Glutamatergic neuron (in vitro differentiated cells): ENCODE results near the gene LYZL1. TPM values are rescaled to one million over a fixed set of nuclear protein-coding genes. Genes with fewer than 3 reads are reported as not detected.
"Not testable (repeated sequence)": the region's sequence is repeated elsewhere in the genome, so short reads cannot be mapped to it uniquely, and the experiment has no call there.

Experiments
- DNase-seq: peaks from one replicate; pipeline ENCODE4 v3.0.0; 2022
- H3K27ac Mint-ChIP-seq: one replicate; pipeline ENCODE4 v1.8.0; 2020; ENCODE audit warnings: mild to moderate bottlenecking, mixed read lengths, inconsistent platforms; ENCODE audit not compliant: unreplicated experiment
- H3K27me3 Mint-ChIP-seq: one replicate; pipeline ENCODE4 v1.8.0; 2020; ENCODE audit warnings: mild to moderate bottlenecking, moderate library complexity, mixed read lengths, inconsistent platforms; ENCODE audit not compliant: unreplicated experiment
- H3K36me3 Mint-ChIP-seq: one replicate; pipeline ENCODE4 v1.8.0; 2020; ENCODE audit warnings: mild to moderate bottlenecking, mixed read lengths, inconsistent platforms; ENCODE audit not compliant: unreplicated experiment
- H3K4me1 Mint-ChIP-seq: one replicate; pipeline ENCODE4 v1.8.0; 2020; ENCODE audit warnings: mild to moderate bottlenecking, low read depth, mixed read lengths, inconsistent platforms; ENCODE audit not compliant: unreplicated experiment
- H3K4me3 Mint-ChIP-seq: one replicate; pipeline ENCODE4 v1.8.0; 2020; ENCODE audit warnings: mild to moderate bottlenecking, mixed read lengths, inconsistent platforms; ENCODE audit not compliant: unreplicated experiment
- H3K9me3 Mint-ChIP-seq: one replicate; pipeline ENCODE4 v1.8.0; 2020; ENCODE audit warnings: mild to moderate bottlenecking, moderate library complexity, mixed read lengths, inconsistent platforms; ENCODE audit not compliant: unreplicated experiment
- CTCF ChIP-seq: fragments of 200-600 bp; sonication (generic); IDR thresholded peaks from one replicate; pipeline ENCODE4 v1.5.0; 2021; ENCODE audit not compliant: partially characterized antibody, unreplicated experiment
- total RNA-seq: library from RNA; stranded (reverse); fragmentation: NEBNext Ultra II Directional; extraction: Animal tissue kit (Norgen Biotek cat#: 25700); gene quantifications from one replicate; pipeline ENCODE4 v1.2.1, GENCODE V29; 2021; ENCODE audit not compliant: unreplicated experiment

The LYZL1 gene
- total RNA-seq, 1 donor from 2014 or later = not detected

- H3K9me3 Mint-ChIP-seq = peaks cover 4% of the 10 kb centered on the region
- H3K36me3 Mint-ChIP-seq = peaks cover 20% of the 10 kb centered on the region
- TF ChIP-seq CTCF = no peak
- DNase-seq = no peak
- H3K27me3 Mint-ChIP-seq = peaks cover 1% of the 10 kb centered on the region
- H3K27ac Mint-ChIP-seq = no peak overlapping the region
- no peaks in the 10 kb centered on the region for H3K4me1 Mint-ChIP-seq
- no peak overlapping the region for H3K4me3 Mint-ChIP-seq
Measured at GRCh38 chr10:29304995-29305335, 16.1 kb downstream of the LYZL1 start.

- H3K27ac Mint-ChIP-seq = no peak overlapping the region
- no peak for TF ChIP-seq CTCF
- H3K36me3 Mint-ChIP-seq = peaks cover 12% of the 10 kb centered on the region
- DNase-seq = no peak
- no peak overlapping the region for H3K4me3 Mint-ChIP-seq
- H3K9me3 Mint-ChIP-seq = peaks cover 1% of the 10 kb centered on the region
- H3K4me1 Mint-ChIP-seq = no peaks in the 10 kb centered on the region
- peaks cover 1% of the 10 kb centered on the region for H3K27me3 Mint-ChIP-seq
Measured at GRCh38 chr10:29306688-29307087, 17.8 kb downstream of the LYZL1 start.

- H3K9me3 Mint-ChIP-seq, H3K4me1 Mint-ChIP-seq, H3K27ac Mint-ChIP-seq, H3K36me3 Mint-ChIP-seq, DNase-seq, H3K27me3 Mint-ChIP-seq, H3K4me3 Mint-ChIP-seq: not testable (repeated sequence)
Measured at GRCh38 chr10:29308142-29308541, 19.3 kb downstream of the LYZL1 start.

- H3K9me3 Mint-ChIP-seq = peaks cover 2% of the 10 kb centered on the region
- H3K27ac Mint-ChIP-seq = no peak overlapping the region
- TF ChIP-seq CTCF = no peak
- DNase-seq = no peak
- H3K27me3 Mint-ChIP-seq = no peaks in the 10 kb centered on the region
- H3K4me1 Mint-ChIP-seq = no peaks in the 10 kb centered on the region
- H3K4me3 Mint-ChIP-seq = no peak overlapping the region
- no peaks in the 10 kb centered on the region for H3K36me3 Mint-ChIP-seq
Measured at GRCh38 chr10:29309465-29309864, 20.6 kb downstream of the LYZL1 start.

GRCh38 chr10:29310463-29310862 lies 21.6 kb downstream of the LYZL1 start:
- not testable (repeated sequence) for H3K27me3 Mint-ChIP-seq, DNase-seq, H3K36me3 Mint-ChIP-seq, H3K4me3 Mint-ChIP-seq, H3K9me3 Mint-ChIP-seq, H3K4me1 Mint-ChIP-seq, H3K27ac Mint-ChIP-seq

- H3K27ac Mint-ChIP-seq = no peak overlapping the region
- H3K27me3 Mint-ChIP-seq = no peaks in the 10 kb centered on the region
- peaks cover 2% of the 10 kb centered on the region for H3K9me3 Mint-ChIP-seq
- no peaks in the 10 kb centered on the region for H3K4me1 Mint-ChIP-seq
- no peaks in the 10 kb centered on the region for H3K36me3 Mint-ChIP-seq
- H3K4me3 Mint-ChIP-seq = no peak overlapping the region
- no peak for DNase-seq
- no peak for TF ChIP-seq CTCF
Measured at GRCh38 chr10:29313071-29313470, 24.2 kb downstream of the LYZL1 start.
